ENCODE results near the gene ANXA11. TPM values are rescaled to one million over a fixed set of nuclear protein-coding genes. Genes with fewer than 3 reads are reported as not detected.

The ANXA11 gene
- total RNA-seq, 2 donors from 2014 or later, result 104 to 134 TPM

- WGBS, 2 experiments (ENCODE audit: insufficient coverage in 1 of 2, insufficient read length in 1 of 2), result 65 to 66% methylated on average over 14 to 28 of the region's 28 CpGs
- TF ChIP-seq CTCF (conservative IDR thresholded peaks at IDR 0.05), result no peak
- Histone ChIP-seq H3K36me3 (ENCODE audit: control insufficient read depth, insufficient read depth, low read length) (peaks cover 7% of the 10 kb centered on the region), H3K9ac (ENCODE audit: extremely low read depth, low read length, poor library complexity, severe bottlenecking) (no peak overlapping the region), H3K27ac (ENCODE audit: low read depth, low read length) (no peak overlapping the region), H3K27me3 (ENCODE audit: control insufficient read depth, insufficient read depth, low read length, poor library complexity, severe bottlenecking) (no peaks in the 10 kb centered on the region), H3K9me3 (ENCODE audit: control insufficient read depth, low read length) (no peaks in the 10 kb centered on the region), H3K4me3 (ENCODE audit: low read length) (no peak overlapping the region), H3K4me1 (ENCODE audit: control insufficient read depth, insufficient read depth, low read length) (no peaks in the 10 kb centered on the region)
- peak; percentile 67 for DNase-seq
- Mint-ChIP-seq H3K4me1 (peaks cover 5% of the 10 kb centered on the region), H3K9me3 (no peaks in the 10 kb centered on the region), H3K36me3 (ENCODE audit: low read depth) (peaks cover 3% of the 10 kb centered on the region), H3K4me3 (no peak overlapping the region), H3K27me3 (ENCODE audit: insufficient read depth) (peaks cover 10% of the 10 kb centered on the region), H3K27ac (no peak overlapping the region)
Measured at GRCh38 chr10:80144067-80144695, 61.2 kb downstream of the ANXA11 start.

- Mint-ChIP-seq H3K4me3 (no peak overlapping the region), H3K4me1 (peaks cover 5% of the 10 kb centered on the region), H3K36me3 (ENCODE audit: low read depth) (no peaks in the 10 kb centered on the region), H3K27ac (no peak overlapping the region), H3K27me3 (ENCODE audit: insufficient read depth) (peaks cover 10% of the 10 kb centered on the region), H3K9me3 (no peaks in the 10 kb centered on the region)
- WGBS, 2 experiments (ENCODE audit: insufficient coverage in 1 of 2, insufficient read length in 1 of 2), result 82 to 91% methylated on average over 12 to 17 of the region's 19 CpGs
- H3K4me1 ChIP-seq (ENCODE audit: control insufficient read depth, insufficient read depth, low read length), result no peaks in the 10 kb centered on the region
- H3K9me3 ChIP-seq (ENCODE audit: control insufficient read depth, low read length), result no peaks in the 10 kb centered on the region
- no peak overlapping the region for H3K9ac ChIP-seq (ENCODE audit: extremely low read depth, low read length, poor library complexity, severe bottlenecking)
- no peak overlapping the region for H3K4me3 ChIP-seq (ENCODE audit: low read length)
- no peak for TF ChIP-seq CTCF (conservative IDR thresholded peaks at IDR 0.05)
- DNase-seq, result peak; percentile 64
- H3K27ac ChIP-seq (ENCODE audit: low read depth, low read length), result no peak overlapping the region
- H3K27me3 ChIP-seq (ENCODE audit: control insufficient read depth, insufficient read depth, low read length, poor library complexity, severe bottlenecking), result no peaks in the 10 kb centered on the region
- no peaks in the 10 kb centered on the region for H3K36me3 ChIP-seq (ENCODE audit: control insufficient read depth, insufficient read depth, low read length)
Measured at GRCh38 chr10:80141696-80142460, 63.5 kb downstream of the ANXA11 start.

GRCh38 chr10:80140251-80140650 lies 65.1 kb downstream of the ANXA11 start:
- Mint-ChIP-seq H3K4me3 (no peak overlapping the region), H3K27me3 (ENCODE audit: insufficient read depth) (peaks cover 10% of the 10 kb centered on the region), H3K9me3 (no peaks in the 10 kb centered on the region), H3K4me1 (peaks cover 5% of the 10 kb centered on the region), H3K36me3 (ENCODE audit: low read depth) (no peaks in the 10 kb centered on the region), H3K27ac (no peak overlapping the region)
- Histone ChIP-seq H3K4me1 (ENCODE audit: control insufficient read depth, insufficient read depth, low read length) (no peaks in the 10 kb centered on the region), H3K9ac (ENCODE audit: extremely low read depth, low read length, poor library complexity, severe bottlenecking) (no peak overlapping the region), H3K36me3 (ENCODE audit: control insufficient read depth, insufficient read depth, low read length) (no peaks in the 10 kb centered on the region), H3K4me3 (ENCODE audit: low read length) (no peak overlapping the region), H3K27me3 (ENCODE audit: control insufficient read depth, insufficient read depth, low read length, poor library complexity, severe bottlenecking) (no peaks in the 10 kb centered on the region), H3K27ac (ENCODE audit: low read depth, low read length) (no peak overlapping the region), H3K9me3 (ENCODE audit: control insufficient read depth, low read length) (no peaks in the 10 kb centered on the region)
- DNase-seq, result no peak
- no peak for TF ChIP-seq CTCF (conservative IDR thresholded peaks at IDR 0.05)
- 93 to 95% methylated on average over 6 to 7 of the region's 7 CpGs for WGBS, 2 experiments (ENCODE audit: insufficient coverage in 1 of 2, insufficient read length in 1 of 2)

Data from endodermal cell (in vitro differentiated cells).